K562 (cell line): ENCODE results near the gene MEF2B. TPM values are rescaled to one million over a fixed set of nuclear protein-coding genes. Genes with fewer than 3 reads are reported as not detected.

ENCODE experiments used
- ATAC-seq: fragments of 200-7000 bp; cut with Tn5 transposase; 3 replicates; pipeline ENCODE4 v1.9.1; 2020; ENCODE audit warnings: moderate library complexity
- BruUV-seq: library from RNA; stranded (reverse); fragments of 400-500 nt; replicated peaks from 2 replicates; lab custom pipeline; 2021; lab: Mats Ljungman, UMichigan
- CTCF ChIA-PET: fragments of 300-600 bp; formaldehyde crosslinking; extraction: SDS; loops from one replicate; lab custom pipeline; 2021; ENCODE audit warnings: low intra/inter-chr PET ratio; lab: Yijun Ruan, JAX
- POLR2A ChIA-PET: fragments of 300-600, 350-650 bp; sonication (Branson Sonifier 250); formaldehyde crosslinking; extraction: SDS; loops from one replicate; lab custom pipeline; 2021; ENCODE audit warnings: antibody characterized with exemption, inconsistent platforms; lab: Yijun Ruan, JAX
- DNase-seq, 4 experiments: peaks; one replicate each; pipeline versions ENCODE4 v3.0.0 to v3.0.0-alpha.2; 2011 to 2018; ENCODE audit warnings: low spot score in 3 of 4, mixed read lengths in 3 of 4; ENCODE audit errors: extremely low read depth in 1 of 4
- FAIRE-seq: peaks from 2 replicates; lab custom pipeline; 2011; peaks lifted over from hg19 to GRCh38; lab: Jason Lieb, UNC
- H2AFZ ChIP-seq: 2 replicates; pipeline ENCODE4 v1.6.0; 2011; ENCODE audit warnings: low read depth, low read length, control low read depth, inconsistent platforms
- H3K27ac ChIP-seq: fragments of 200-600 bp; 3 replicates; pipeline ENCODE4 v1.8.0; 2011; ENCODE audit warnings: low read depth, mild to moderate bottlenecking, control low read depth, inconsistent platforms, low read length, moderate library complexity, mixed read lengths; ENCODE audit errors: extremely low read depth
- H3K27me3 ChIP-seq, 2 experiments: fragments of 300-600 bp in 1 of 2; 2 replicates in 1 of 2; 3 replicates in 1 of 2; pipeline versions ENCODE4 v1.6.0 to v1.8.0; 2011; ENCODE audit warnings: inconsistent platforms in 2 of 2, low read length in 2 of 2, mild to moderate bottlenecking in 1 of 2, mixed read lengths in 1 of 2, moderate library complexity in 1 of 2; ENCODE audit not compliant: control insufficient read depth in 2 of 2, insufficient read depth in 2 of 2
- H3K36me3 ChIP-seq: fragments of 300-600 bp; 3 replicates; pipeline ENCODE4 v1.8.0; 2011; ENCODE audit warnings: mild to moderate bottlenecking, low read length, inconsistent platforms; ENCODE audit not compliant: control insufficient read depth, insufficient read depth
- H3K4me1 ChIP-seq, 2 experiments: fragments of 200-600 bp in 1 of 2; replicated peaks in 1 of 2; 2 replicates in 1 of 2; 3 replicates in 1 of 2; pipeline versions ENCODE4 v1.5.1 to v1.8.0; 2011; ENCODE audit warnings: inconsistent platforms in 2 of 2, low read length in 2 of 2, mild to moderate bottlenecking in 1 of 2, mixed read lengths in 1 of 2, moderate library complexity in 1 of 2; ENCODE audit not compliant: control insufficient read depth in 2 of 2, insufficient read depth in 2 of 2
- H3K4me2 ChIP-seq: 2 replicates; pipeline ENCODE4 v1.6.1; 2011; ENCODE audit warnings: low read length, control low read depth, inconsistent platforms, mixed read lengths; ENCODE audit not compliant: insufficient read depth
- H3K4me3 ChIP-seq: fragments of 200-600 bp; sonication (generic), shearing (Covaris generic); 2 replicates; pipeline ENCODE4 v1.5.1; 2016; ENCODE audit warnings: control low read depth, inconsistent platforms
- H3K79me2 ChIP-seq: fragments of 200-600 bp; 3 replicates; pipeline ENCODE4 v1.8.0; 2011; ENCODE audit warnings: low read length, inconsistent platforms; ENCODE audit not compliant: control insufficient read depth, insufficient read depth
- H3K9ac ChIP-seq, 2 experiments: 2 replicates each; pipeline versions ENCODE4 v1.6.0 to v1.6.1; 2011; ENCODE audit warnings: low read depth in 2 of 2, low read length in 2 of 2, control low read depth in 1 of 2, inconsistent platforms in 1 of 2, mild to moderate bottlenecking in 1 of 2, mixed read lengths in 1 of 2; ENCODE audit not compliant: insufficient read depth in 1 of 2
- H3K9me1 ChIP-seq: one replicate; pipeline ENCODE4 v1.6.0; 2011; ENCODE audit warnings: inconsistent platforms, mild to moderate bottlenecking, low read length, moderate library complexity; ENCODE audit not compliant: control insufficient read depth, insufficient read depth
- H3K9me3 ChIP-seq: replicated peaks from 2 replicates; pipeline ENCODE4 v1.5.1; 2011; ENCODE audit warnings: low read depth, low read length, inconsistent platforms; ENCODE audit not compliant: control insufficient read depth, insufficient read depth
- H4K20me1 ChIP-seq: replicated peaks from 2 replicates; pipeline ENCODE4 v1.6.1; 2011; ENCODE audit warnings: low read length, inconsistent platforms, mixed read lengths; ENCODE audit not compliant: control insufficient read depth, insufficient read depth
- CBX8 ChIP-seq: fragments of 200-600 bp; sonication (generic); IDR thresholded peaks from 2 replicates; pipeline ENCODE4 v1.6.1; 2012; ENCODE audit warnings: borderline replicate concordance, mixed run types, low read depth, mild to moderate bottlenecking, moderate library complexity, mixed read lengths, low read length, control low read depth, inconsistent platforms; ENCODE audit not compliant: poor library complexity, severe bottlenecking; ENCODE audit errors: extremely low read depth
- ESRRB ChIP-seq: fragments of 250-450 bp; sonication (Bioruptor Pico); IDR thresholded peaks from 2 replicates; pipeline ENCODE4 v1.5.0; 2020; ENCODE audit warnings: mild to moderate bottlenecking, moderate library complexity, borderline replicate concordance
- FOXA1 ChIP-seq: fragments of 450-650 bp; IDR thresholded peaks from 2 replicates; pipeline ENCODE4 v1.6.1; 2016; ENCODE audit warnings: mild to moderate bottlenecking, borderline replicate concordance
- HDAC2 ChIP-seq: fragments of 450-650 bp; IDR thresholded peaks from 2 replicates; pipeline ENCODE4 v1.6.1; 2016; ENCODE audit warnings: mild to moderate bottlenecking
- HLTF ChIP-seq: fragments of 450-650 bp; IDR thresholded peaks from 2 replicates; pipeline ENCODE4 v1.6.1; 2016
- KLF6 ChIP-seq: fragments of 250-450 bp; sonication (Bioruptor Pico); IDR thresholded peaks from 2 replicates; pipeline ENCODE4 v1.4.0; 2020; ENCODE audit warnings: mild to moderate bottlenecking, moderate library complexity, borderline replicate concordance
- MEF2A ChIP-seq: IDR thresholded peaks from 2 replicates; pipeline ENCODE4 v1.6.1; 2011; ENCODE audit warnings: low read depth, mild to moderate bottlenecking, low read length, moderate library complexity; ENCODE audit not compliant: control insufficient read depth
- PHTF2 ChIP-seq: fragments of 250-450 bp; sonication (Bioruptor Pico); IDR thresholded peaks from 2 replicates; pipeline ENCODE4 v1.5.0; 2021; ENCODE audit warnings: mild to moderate bottlenecking
- POLR3G ChIP-seq: IDR thresholded peaks from 2 replicates; pipeline ENCODE4 v1.6.1; 2011; ENCODE audit not compliant: insufficient read length, insufficient replicate concordance; ENCODE audit errors: extremely low read depth
- SMAD2 ChIP-seq: fragments of 150-350 bp; IDR thresholded peaks from 2 replicates; pipeline ENCODE4 v1.6.1; 2014; ENCODE audit warnings: low read depth, mild to moderate bottlenecking, low read length
- SMARCA5 ChIP-seq: fragments of 450-650 bp; IDR thresholded peaks from 2 replicates; pipeline ENCODE4 v1.6.1; 2016
- SRSF7 ChIP-seq: fragments of 200-400 bp; formaldehyde crosslinking; optimal IDR thresholded peaks from 2 replicates; pipeline ENCODE3; 2017; ENCODE audit warnings: mild to moderate bottlenecking, low read depth, low read length
- SUPT5H ChIP-seq: fragments of 450-650 bp; IDR thresholded peaks from 2 replicates; pipeline ENCODE4 v1.6.1; 2016
- TEAD1 ChIP-seq, 2 experiments: fragments of 450-650 bp in 1 of 2; sonication (generic) in 1 of 2; formaldehyde crosslinking; IDR thresholded peaks; 2 replicates each; pipeline versions ENCODE4 v1.4.0 to v1.8.0; 2020 to 2022; ENCODE audit warnings: mild to moderate bottlenecking in 2 of 2, missing genetic modification reagents in 1 of 2
- TEAD2 ChIP-seq: fragments of 450-650 bp; IDR thresholded peaks from 2 replicates; pipeline ENCODE4 v1.6.1; 2016; ENCODE audit warnings: missing genetic modification characterization, control low read depth, missing compliant biosample characterization
- THRAP3 ChIP-seq: fragments of 450-650 bp; IDR thresholded peaks from 2 replicates; pipeline ENCODE4 v1.6.1; 2016; ENCODE audit warnings: mild to moderate bottlenecking, inconsistent platforms, borderline replicate concordance
- ZNF143 ChIP-seq: sonication (generic); formaldehyde crosslinking; IDR thresholded peaks from 2 replicates; pipeline ENCODE4 v1.9.0; 2022; ENCODE audit warnings: mild to moderate bottlenecking, missing genetic modification reagents
- WGBS: fragments of 100-300 bp; shearing (Covaris generic); methylation state at CpG from one replicate; pipeline ENCODE4 v1.1.6; 2016; ENCODE audit warnings: low coverage, mixed read lengths; ENCODE audit not compliant: insufficient coverage; ENCODE audit errors: missing lambda C conversion rate; 5-methylcytosine and 5-hydroxymethylcytosine counted together
- in situ Hi-C: fragments of 300-500 bp; cut with MboI; formaldehyde crosslinking; loops from 4 replicates; pipeline ENCODE4 v1.15.0; 2018; ENCODE audit warnings: inconsistent platforms, mixed read lengths
- intact Hi-C: fragments of 100-400 bp; cut with micrococcal nuclease; formaldehyde crosslinking; loops from 2 replicates; pipeline ENCODE4 v1.14.2; 2022
- polyA plus RNA-seq, 8 experiments: library from polyadenylated mRNA; depleted of rRNA in 4 of 8; stranded (reverse) in 5 of 8; unstranded in 3 of 8; fragments of >200 nt; fragmentation: Nextera tagmentation in 2 of 8; fragmentation: Illumina TruSeq in 1 of 8; extraction: Ambion mirVana in 2 of 8; extraction: Trizol in 1 of 8; gene quantifications; 2 replicates each; pipeline versions ENCODE4 v1.2.1 to v1.2.3, GENCODE V29; 2011 to 2014; ENCODE audit warnings: inconsistent platforms in 1 of 8, missing spikeins in 1 of 8
- total RNA-seq, 7 experiments: library from RNA; depleted of rRNA in 6 of 7; stranded (reverse); fragments of >200 nt in 6 of 7; fragmentation: Illumina TruSeq in 2 of 7; extraction: Trizol in 2 of 7; gene quantifications; 2 replicates each; pipeline versions ENCODE4 v1.2.1 to v1.2.3, GENCODE V29; 2011 to 2021; ENCODE audit warnings: low replicate concordance in 1 of 7
- TF ChIP-seq, protein P1 (sequence below): fragments of 450-650 bp; IDR thresholded peaks from one replicate; pipeline ENCODE4 v1.6.1; 2018; ENCODE audit warnings: mild to moderate bottlenecking, moderate library complexity; ENCODE audit not compliant: partially characterized antibody
- TF ChIP-seq, protein P2 (sequence below): sonication (generic); formaldehyde crosslinking; IDR thresholded peaks from 2 replicates; pipeline ENCODE4 v1.8.1; 2023; ENCODE audit warnings: mild to moderate bottlenecking, missing genetic modification reagents
- TF ChIP-seq, protein P3 (sequence below): sonication (generic); formaldehyde crosslinking; IDR thresholded peaks from 2 replicates; pipeline ENCODE4 v1.8.1; 2023; ENCODE audit warnings: mild to moderate bottlenecking, missing genetic modification reagents

Gene MEF2B
- total and polyA plus RNA-seq, 9 of the 15 experiments (the other 6 are each of a cell fraction or from before 2014, with no cell fraction given) = 0.14 to 1.9 (median 0.71) TPM; not detected in 3

DNA sequence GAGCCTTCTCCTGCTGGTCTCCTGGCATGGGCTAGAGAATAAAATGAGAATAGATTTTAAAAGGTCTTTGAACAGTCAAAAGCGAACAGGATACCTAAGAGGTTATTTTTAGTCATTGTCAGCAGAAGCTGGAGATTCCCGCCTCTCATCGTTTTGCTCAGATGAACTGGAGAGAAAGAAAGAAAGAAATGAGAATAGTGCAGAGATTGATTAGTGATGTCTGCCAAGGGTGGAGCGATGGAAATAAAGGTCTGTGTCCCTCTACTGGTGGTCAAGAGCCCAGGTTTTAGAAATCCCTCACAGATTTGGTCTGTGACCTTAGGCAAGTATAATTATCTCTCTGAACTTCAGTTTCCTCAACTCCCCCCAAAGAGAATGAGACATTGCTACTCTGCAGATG, 47.0 kb upstream of the MEF2B start:
- Histone ChIP-seq H3K79me2 (no peaks in the 10 kb centered on the region), H4K20me1 (no peaks in the 10 kb centered on the region; the same call in 1 of the 2 replicates), H3K4me1 (peaks cover 0 to 8% of the 10 kb centered on the region in 2 experiments; a peak in 1 of 5 replicates), H3K9me3 (peaks cover 2% of the 10 kb centered on the region), H3K9me1 (peaks cover 3% of the 10 kb centered on the region), H2AFZ (no peak overlapping the region), H3K27me3 (peaks cover 11 to 35% of the 10 kb centered on the region in 2 experiments; a peak in 4 of 5 replicates), H3K27ac (no peak overlapping the region), H3K4me2 (no peak overlapping the region), H3K4me3 (no peak overlapping the region), H3K36me3 (no peaks in the 10 kb centered on the region), H3K9ac (no peak overlapping the region)
- no TSS peak for BruUV-seq
- peak; percentile 69 for ATAC-seq
- peak; percentile 75 for FAIRE-seq
- peak; percentile 65 to 77 (median 70) for DNase-seq
- intact Hi-C loops = no loop called here
- POLR2A ChIA-PET = no interaction called here
- CTCF ChIA-PET = no interaction called here
- in situ Hi-C loops = no loop called here
- WGBS = 0% methylated on average over 4 of the region's 4 CpGs
- TF ChIP-seq HDAC2 (no peak), MEF2A (no peak), ZNF143 (CRISPR knock-in tag) (no peak), KLF6 (CRISPR knock-in tag) (no peak), SMAD2 (no peak), FOXA1 (no peak), SUPT5H (no peak), ESRRB (CRISPR knock-in tag) (no peak), SRSF7 (no peak), THRAP3 (no peak), POLR3G (no peak), HLTF (no peak), PHTF2 (CRISPR knock-in tag) (no peak), TEAD1 (CRISPR knock-in tag; IDR thresholded peaks at IDR 0.05) (no peak), SMARCA5 (no peak), CBX8 (no peak), TEAD2 (tag) (no peak)
- TF ChIP-seq, protein P1, sequence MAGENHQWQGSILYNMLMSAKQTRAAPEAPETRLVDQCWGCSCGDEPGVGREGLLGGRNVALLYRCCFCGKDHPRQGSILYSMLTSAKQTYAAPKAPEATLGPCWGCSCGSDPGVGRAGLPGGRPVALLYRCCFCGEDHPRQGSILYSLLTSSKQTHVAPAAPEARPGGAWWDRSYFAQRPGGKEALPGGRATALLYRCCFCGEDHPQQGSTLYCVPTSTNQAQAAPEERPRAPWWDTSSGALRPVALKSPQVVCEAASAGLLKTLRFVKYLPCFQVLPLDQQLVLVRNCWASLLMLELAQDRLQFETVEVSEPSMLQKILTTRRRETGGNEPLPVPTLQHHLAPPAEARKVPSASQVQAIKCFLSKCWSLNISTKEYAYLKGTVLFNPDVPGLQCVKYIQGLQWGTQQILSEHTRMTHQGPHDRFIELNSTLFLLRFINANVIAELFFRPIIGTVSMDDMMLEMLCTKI = no peak
- TF ChIP-seq, protein P2, sequence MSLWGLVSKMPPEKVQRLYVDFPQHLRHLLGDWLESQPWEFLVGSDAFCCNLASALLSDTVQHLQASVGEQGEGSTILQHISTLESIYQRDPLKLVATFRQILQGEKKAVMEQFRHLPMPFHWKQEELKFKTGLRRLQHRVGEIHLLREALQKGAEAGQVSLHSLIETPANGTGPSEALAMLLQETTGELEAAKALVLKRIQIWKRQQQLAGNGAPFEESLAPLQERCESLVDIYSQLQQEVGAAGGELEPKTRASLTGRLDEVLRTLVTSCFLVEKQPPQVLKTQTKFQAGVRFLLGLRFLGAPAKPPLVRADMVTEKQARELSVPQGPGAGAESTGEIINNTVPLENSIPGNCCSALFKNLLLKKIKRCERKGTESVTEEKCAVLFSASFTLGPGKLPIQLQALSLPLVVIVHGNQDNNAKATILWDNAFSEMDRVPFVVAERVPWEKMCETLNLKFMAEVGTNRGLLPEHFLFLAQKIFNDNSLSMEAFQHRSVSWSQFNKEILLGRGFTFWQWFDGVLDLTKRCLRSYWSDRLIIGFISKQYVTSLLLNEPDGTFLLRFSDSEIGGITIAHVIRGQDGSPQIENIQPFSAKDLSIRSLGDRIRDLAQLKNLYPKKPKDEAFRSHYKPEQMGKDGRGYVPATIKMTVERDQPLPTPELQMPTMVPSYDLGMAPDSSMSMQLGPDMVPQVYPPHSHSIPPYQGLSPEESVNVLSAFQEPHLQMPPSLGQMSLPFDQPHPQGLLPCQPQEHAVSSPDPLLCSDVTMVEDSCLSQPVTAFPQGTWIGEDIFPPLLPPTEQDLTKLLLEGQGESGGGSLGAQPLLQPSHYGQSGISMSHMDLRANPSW (CRISPR knock-in tag) = no peak
- TF ChIP-seq, protein P3, sequence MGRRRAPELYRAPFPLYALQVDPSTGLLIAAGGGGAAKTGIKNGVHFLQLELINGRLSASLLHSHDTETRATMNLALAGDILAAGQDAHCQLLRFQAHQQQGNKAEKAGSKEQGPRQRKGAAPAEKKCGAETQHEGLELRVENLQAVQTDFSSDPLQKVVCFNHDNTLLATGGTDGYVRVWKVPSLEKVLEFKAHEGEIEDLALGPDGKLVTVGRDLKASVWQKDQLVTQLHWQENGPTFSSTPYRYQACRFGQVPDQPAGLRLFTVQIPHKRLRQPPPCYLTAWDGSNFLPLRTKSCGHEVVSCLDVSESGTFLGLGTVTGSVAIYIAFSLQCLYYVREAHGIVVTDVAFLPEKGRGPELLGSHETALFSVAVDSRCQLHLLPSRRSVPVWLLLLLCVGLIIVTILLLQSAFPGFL (CRISPR knock-in tag) = no peak
